ENCODE results near the gene GRP.

GRP gene

DNA sequence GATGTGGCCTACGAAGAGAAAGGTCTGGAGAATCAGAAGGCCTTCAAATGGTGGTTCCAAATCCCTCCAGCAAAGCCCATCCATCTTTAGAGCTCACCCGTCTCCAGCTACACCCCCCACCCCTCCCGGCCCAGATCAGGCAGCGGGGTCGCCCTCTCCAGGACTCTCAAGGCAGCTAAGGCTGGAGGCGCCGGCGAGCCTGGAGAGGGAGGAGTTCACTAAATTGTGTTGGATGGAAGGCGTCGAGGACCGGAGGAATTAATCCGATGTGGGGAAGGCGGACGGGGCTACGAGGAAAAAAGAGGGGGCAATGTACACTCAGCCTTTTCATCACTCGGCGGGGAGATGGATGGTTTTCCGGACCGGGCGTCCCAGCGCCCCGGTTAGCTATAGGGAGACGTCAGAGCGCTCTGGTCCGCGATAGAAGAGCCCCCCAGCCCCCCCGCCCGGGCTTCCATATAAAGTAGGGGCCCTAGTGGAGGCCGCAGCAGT, at the start of gene GRP:
TSS of gene GRP (plus strand) at position 487 of the 492 bp plus-strand sequence. CDS start 108 bp downstream, outside the sequence.
- CTCF ChIA-PET, result interaction anchor here (1.0 to 1.7 kb wide), 2 partner anchors 17 to 451 kb away, joined by 4 to 5 read pairs; no protein-coding TSS in a partner anchor
- peak within 1 kb of the TSS; percentile 56 for H3K4me3 ChIP-seq (ENCODE audit: low read depth, low read length)

GRCh38 chr18:59172664-59173249, 47.2 kb upstream of the GRP start:
- DNase-seq (ENCODE audit: low read depth, low spot score), result no peak
- ChIA-PET POLR2A (no interaction called here), CTCF (interaction anchor here (0.7 kb wide), 1 partner anchor 90 kb away, joined by 3 read pairs; no protein-coding TSS in a partner anchor)
- TF ChIP-seq CTCF (IDR thresholded peaks at IDR 0.05; ENCODE audit: insufficient read depth, low read length, missing control alignments), result no peak
- no peak overlapping the region for H3K4me3 ChIP-seq (ENCODE audit: low read depth, low read length)

More for the DNA sequence above, at the start of gene GRP:
- POLR2A ChIA-PET, result no interaction called here
- no peak for TF ChIP-seq CTCF (IDR thresholded peaks at IDR 0.05; ENCODE audit: insufficient read depth, low read length, missing control alignments)
- DNase-seq (ENCODE audit: low read depth, low spot score), result no peak

- no peak for TF ChIP-seq CTCF (IDR thresholded peaks at IDR 0.05; ENCODE audit: insufficient read depth, low read length, missing control alignments)
- ChIA-PET POLR2A (no interaction called here), CTCF (interaction anchor here (1.0 to 1.1 kb wide), 2 partner anchors 23 to 225 kb away, joined by 3 to 4 read pairs; no protein-coding TSS in a partner anchor)
- no peak for DNase-seq (ENCODE audit: low read depth, low spot score)
- no peak overlapping the region for H3K4me3 ChIP-seq (ENCODE audit: low read depth, low read length)
Observed at GRCh38 chr18:59177485-59177884, 42.5 kb upstream of the GRP start.

DNA sequence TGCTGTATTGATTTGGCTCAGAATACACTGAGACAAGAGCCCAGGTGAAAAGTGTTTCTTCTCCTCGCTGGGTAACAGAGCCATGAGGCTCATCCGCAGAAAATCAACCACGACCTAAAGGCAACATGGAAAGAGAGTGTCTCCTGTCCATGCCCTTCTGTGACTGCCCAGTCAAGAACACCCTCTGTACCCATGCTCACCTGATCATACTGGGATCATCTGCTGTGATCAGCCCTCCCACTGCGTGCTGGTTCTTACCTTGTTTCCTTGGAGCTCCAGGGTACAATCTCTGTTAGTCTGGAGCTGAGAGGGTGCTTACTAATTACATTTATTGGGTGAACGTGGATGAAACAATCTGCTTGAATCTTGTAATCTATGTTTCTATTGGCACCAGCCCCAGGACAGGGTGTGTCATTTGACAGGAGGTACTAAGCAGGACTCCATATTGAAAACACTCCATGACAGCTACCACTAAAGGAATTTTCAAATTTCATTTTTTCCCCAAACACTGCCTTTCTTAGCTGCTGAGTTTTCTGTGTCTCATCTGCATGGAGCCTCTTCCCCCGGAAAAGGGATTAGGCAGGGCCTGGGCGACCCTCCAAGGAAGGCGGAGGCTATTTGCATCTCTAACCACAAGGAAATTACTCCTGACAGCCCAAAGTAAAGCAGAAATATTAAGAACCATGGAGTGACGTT, 39.7 kb upstream of the GRP start:
- DNase-seq (ENCODE audit: low read depth, low spot score), result peak; percentile 34
- no peak for TF ChIP-seq CTCF (IDR thresholded peaks at IDR 0.05; ENCODE audit: insufficient read depth, low read length, missing control alignments)
- ChIA-PET POLR2A (no interaction called here), CTCF (interaction anchor here (1.8 kb wide), 1 partner anchor 11 kb away, joined by 4 read pairs; no protein-coding TSS in a partner anchor)
- no peak overlapping the region for H3K4me3 ChIP-seq (ENCODE audit: low read depth, low read length)

DNA sequence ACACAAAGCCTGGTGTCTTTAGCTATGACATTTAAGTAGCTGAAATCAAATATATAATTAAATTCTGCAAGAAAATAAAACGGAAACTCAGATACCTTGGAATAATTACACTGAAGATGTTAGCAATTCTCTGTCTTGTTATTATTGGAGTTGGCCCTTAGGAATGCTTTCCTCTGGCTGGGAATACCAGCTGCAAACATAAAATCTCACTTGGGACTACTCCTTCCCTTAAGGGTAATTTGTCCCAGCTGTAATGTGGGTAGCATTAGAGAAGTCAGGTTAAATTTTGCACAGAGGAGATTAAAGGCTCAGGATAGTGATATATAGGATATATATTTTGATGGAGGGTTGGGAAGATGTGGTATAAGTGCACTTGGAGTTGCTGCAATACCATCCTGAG, 37.3 kb upstream of the GRP start:
- CTCF ChIA-PET, result no interaction called here
- no peak for DNase-seq (ENCODE audit: low read depth, low spot score)
- POLR2A ChIA-PET, result no interaction called here
- no peak for TF ChIP-seq CTCF (IDR thresholded peaks at IDR 0.05; ENCODE audit: insufficient read depth, low read length, missing control alignments)
- no peak overlapping the region for H3K4me3 ChIP-seq (ENCODE audit: low read depth, low read length)

DNA sequence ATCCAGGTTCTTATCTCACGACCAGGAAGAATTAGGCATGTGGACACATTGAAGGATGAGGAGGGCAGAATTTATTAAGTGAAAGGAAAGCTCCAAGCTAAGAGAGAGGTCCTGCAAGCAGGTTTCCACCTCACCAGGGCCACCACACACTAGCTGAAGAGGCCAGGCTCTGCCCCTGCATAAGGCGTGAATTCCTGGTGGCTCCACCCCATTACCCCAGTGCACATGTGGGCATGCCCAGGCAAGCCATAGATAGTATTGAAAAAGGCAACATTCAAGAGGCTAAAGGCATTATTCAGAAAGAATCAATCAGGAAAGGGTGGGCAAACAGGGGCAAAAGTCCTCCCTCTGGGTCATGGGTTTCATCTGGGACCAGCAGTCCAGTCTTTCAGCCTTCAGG, 30.9 kb upstream of the GRP start:
- ChIA-PET POLR2A (no interaction called here), CTCF (interaction anchor here (3.1 kb wide), 1 partner anchor 13 kb away, joined by 10 read pairs; no protein-coding TSS in a partner anchor)
- no peak for DNase-seq (ENCODE audit: low read depth, low spot score)
- no peak overlapping the region for H3K4me3 ChIP-seq (ENCODE audit: low read depth, low read length)
- TF ChIP-seq CTCF (IDR thresholded peaks at IDR 0.05; ENCODE audit: insufficient read depth, low read length, missing control alignments), result no peak

Data from AG04449 (cell line).